Ishikawa (cell line): Measurements from ENCODE around the gene WWOX.

Experiments used
- CEBPB ChIP-seq: IDR thresholded peaks from 2 replicates; pipeline ENCODE4 v1.6.1; 2012
- CREB1 ChIP-seq: IDR thresholded peaks from 2 replicates; pipeline ENCODE4 v1.6.1; 2012; ENCODE audit warnings: low read depth
- EGR1 ChIP-seq: IDR thresholded peaks from 2 replicates; pipeline ENCODE4 v1.6.1; 2012
- EP300 ChIP-seq: IDR thresholded peaks from 2 replicates; pipeline ENCODE4 v1.6.1; 2012; ENCODE audit warnings: borderline replicate concordance
- NFIC ChIP-seq: IDR thresholded peaks from 2 replicates; pipeline ENCODE4 v1.6.1; 2012
- RAD21 ChIP-seq: IDR thresholded peaks from 2 replicates; pipeline ENCODE4 v1.6.1; 2012; ENCODE audit warnings: low read depth
- ZBTB7A ChIP-seq: IDR thresholded peaks from 2 replicates; pipeline ENCODE4 v1.6.1; 2012; ENCODE audit warnings: low read depth
- TF ChIP-seq, protein P1 (sequence below): IDR thresholded peaks from 2 replicates; pipeline ENCODE4 v1.6.1; 2012
- TF ChIP-seq, protein P2 (sequence below): IDR thresholded peaks from 2 replicates; pipeline ENCODE4 v1.6.1; 2012; ENCODE audit warnings: low read depth, mild to moderate bottlenecking

DNA sequence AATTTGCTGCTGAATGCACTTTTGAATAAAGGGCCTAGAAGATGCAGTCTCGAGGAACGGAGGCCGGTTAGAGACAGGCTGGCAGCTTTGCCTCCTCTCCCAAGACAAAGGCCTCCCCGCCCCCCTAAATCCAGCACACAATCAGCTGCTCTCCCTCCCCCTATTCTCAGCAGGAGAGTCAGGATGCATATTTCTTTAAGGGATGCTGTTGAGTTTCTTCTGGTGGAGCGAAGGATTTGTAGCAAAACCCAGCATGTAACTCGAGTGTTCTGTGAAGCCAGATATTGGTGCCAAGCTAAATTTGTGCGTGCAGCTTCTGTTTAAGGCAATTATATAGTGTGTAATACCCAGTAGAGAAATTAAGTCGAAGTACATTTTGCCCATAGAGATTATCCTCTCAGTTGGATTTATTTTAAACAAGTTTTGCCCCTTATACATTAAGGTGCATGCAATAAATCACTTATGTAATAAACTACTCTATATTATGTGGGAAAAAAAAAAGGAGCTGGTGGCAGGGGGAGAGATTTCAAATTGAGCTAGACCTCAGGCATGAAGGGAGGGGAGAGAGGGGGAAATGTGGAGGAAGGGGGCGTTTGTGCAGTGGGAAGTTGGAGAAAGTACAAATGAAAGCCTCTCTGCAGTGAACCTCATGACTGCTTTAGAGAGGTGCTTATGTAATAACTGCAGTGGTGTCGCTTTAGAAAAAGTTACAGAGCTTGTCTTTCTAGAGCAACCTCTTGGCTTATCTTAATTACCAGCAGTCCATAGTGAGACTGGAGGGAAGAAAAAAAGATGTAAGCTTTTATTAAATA lies 901.9 kb downstream of the WWOX start:
- TF ChIP-seq EP300: no peak
- no peak for TF ChIP-seq CEBPB
- TF ChIP-seq, protein P1, sequence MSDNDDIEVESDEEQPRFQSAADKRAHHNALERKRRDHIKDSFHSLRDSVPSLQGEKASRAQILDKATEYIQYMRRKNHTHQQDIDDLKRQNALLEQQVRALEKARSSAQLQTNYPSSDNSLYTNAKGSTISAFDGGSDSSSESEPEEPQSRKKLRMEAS: no peak
- no peak for TF ChIP-seq NFIC
- TF ChIP-seq, protein P2, sequence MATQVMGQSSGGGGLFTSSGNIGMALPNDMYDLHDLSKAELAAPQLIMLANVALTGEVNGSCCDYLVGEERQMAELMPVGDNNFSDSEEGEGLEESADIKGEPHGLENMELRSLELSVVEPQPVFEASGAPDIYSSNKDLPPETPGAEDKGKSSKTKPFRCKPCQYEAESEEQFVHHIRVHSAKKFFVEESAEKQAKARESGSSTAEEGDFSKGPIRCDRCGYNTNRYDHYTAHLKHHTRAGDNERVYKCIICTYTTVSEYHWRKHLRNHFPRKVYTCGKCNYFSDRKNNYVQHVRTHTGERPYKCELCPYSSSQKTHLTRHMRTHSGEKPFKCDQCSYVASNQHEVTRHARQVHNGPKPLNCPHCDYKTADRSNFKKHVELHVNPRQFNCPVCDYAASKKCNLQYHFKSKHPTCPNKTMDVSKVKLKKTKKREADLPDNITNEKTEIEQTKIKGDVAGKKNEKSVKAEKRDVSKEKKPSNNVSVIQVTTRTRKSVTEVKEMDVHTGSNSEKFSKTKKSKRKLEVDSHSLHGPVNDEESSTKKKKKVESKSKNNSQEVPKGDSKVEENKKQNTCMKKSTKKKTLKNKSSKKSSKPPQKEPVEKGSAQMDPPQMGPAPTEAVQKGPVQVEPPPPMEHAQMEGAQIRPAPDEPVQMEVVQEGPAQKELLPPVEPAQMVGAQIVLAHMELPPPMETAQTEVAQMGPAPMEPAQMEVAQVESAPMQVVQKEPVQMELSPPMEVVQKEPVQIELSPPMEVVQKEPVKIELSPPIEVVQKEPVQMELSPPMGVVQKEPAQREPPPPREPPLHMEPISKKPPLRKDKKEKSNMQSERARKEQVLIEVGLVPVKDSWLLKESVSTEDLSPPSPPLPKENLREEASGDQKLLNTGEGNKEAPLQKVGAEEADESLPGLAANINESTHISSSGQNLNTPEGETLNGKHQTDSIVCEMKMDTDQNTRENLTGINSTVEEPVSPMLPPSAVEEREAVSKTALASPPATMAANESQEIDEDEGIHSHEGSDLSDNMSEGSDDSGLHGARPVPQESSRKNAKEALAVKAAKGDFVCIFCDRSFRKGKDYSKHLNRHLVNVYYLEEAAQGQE: no peak
- no peak for TF ChIP-seq CREB1
- TF ChIP-seq ZBTB7A: no peak
- no peak for TF ChIP-seq RAD21
- TF ChIP-seq EGR1: no peak
